ENCODE measurements around the gene PON1.

PON1 gene

DNA sequence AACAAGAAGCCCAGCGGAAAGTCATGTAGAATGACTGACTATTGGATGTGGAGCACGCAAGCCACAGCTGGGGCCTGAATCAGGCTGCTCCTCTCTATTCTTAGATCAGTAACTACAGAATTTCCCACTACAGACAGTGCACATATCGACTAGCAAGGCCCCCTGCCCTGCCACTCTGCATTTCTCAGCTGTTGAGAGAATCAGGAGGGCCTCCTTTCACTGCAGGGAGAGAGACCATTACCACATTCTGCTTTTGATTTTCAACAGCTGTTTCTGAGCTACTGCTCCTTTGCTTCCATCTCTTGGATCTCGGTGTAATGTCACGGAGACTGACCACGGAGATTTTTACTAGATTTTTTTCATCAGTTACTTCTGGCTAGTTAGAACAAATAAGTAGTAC is 73.8 kb downstream of the PON1 start:
- Histone ChIP-seq H3K9me3 (ENCODE audit: control insufficient read depth, low read depth, low read length) (no peaks in the 10 kb centered on the region), H3K9ac (ENCODE audit: low read length) (no peak overlapping the region), H3K4me3 (ENCODE audit: low read length) (no peak overlapping the region), H3K27me3 (ENCODE audit: control insufficient read depth, insufficient read depth, low read length) (no peaks in the 10 kb centered on the region), H3K36me3 (ENCODE audit: control insufficient read depth, low read depth, low read length) (peaks cover 3% of the 10 kb centered on the region), H3K27ac (ENCODE audit: low read length) (no peak overlapping the region), H3K4me1 (ENCODE audit: control insufficient read depth, low read depth, low read length) (peaks cover 12% of the 10 kb centered on the region)
